Measurements from ENCODE around the gene VAMP8. TPM values are rescaled to one million over a fixed set of nuclear protein-coding genes. Genes with fewer than 3 reads are reported as not detected.

The VAMP8 gene
- total RNA-seq, 1 experiment from 2014 or later = 52.0 TPM

GRCh38 chr2:85538507-85539360 lies 38.7 kb upstream of the VAMP8 start, which contains the start of gene MAT2A (continued):
- 0 out of 2 replicates have a peak, but pooled peaks have one; percentile 68 for TF ChIP-seq ERG (CRISPR knock-in tag; IDR thresholded peaks at IDR 0.05)
- no peak for TF ChIP-seq JAZF1 (CRISPR knock-in tag; IDR thresholded peaks at IDR 0.05)
- TF ChIP-seq GRHL2 (CRISPR knock-in tag; IDR thresholded peaks at IDR 0.05; ENCODE audit: insufficient replicate concordance, severe bottlenecking) = no peak
- no peak for TF ChIP-seq SMAD4 (CRISPR knock-in tag; IDR thresholded peaks at IDR 0.05)
- peak; percentile 64; the same call in 1 of the 2 replicates for TF ChIP-seq AR (CRISPR knock-in tag; IDR thresholded peaks at IDR 0.05)
- peak; percentile 75 for TF ChIP-seq E2F4 (CRISPR knock-in tag; IDR thresholded peaks at IDR 0.05; ENCODE audit: borderline replicate concordance, low read depth)
- TF ChIP-seq ATF3 (CRISPR knock-in tag; conservative IDR thresholded peaks at IDR 0.05) = peak; percentile 59; the same call in 1 of the 2 replicates
- TF ChIP-seq ZNF232 (CRISPR knock-in tag; IDR thresholded peaks at IDR 0.05) = peak; percentile 88; the same call in 1 of the 2 replicates
- TF ChIP-seq OVOL2 (CRISPR knock-in tag; IDR thresholded peaks at IDR 0.05; ENCODE audit: borderline replicate concordance) = peak; percentile 86; the same call in 1 of the 2 replicates

- ChIA-PET POLR2A (interaction anchor here (0.5 to 5.7 kb wide), 33 partner anchors 9 to 470 kb away, joined by 3 to 54 read pairs (median 6); partner anchors contain the start of genes ELMOD3, GGCX, RETSAT and SH2D6), CTCF (interaction anchor here (0.9 to 4.6 kb wide), 15 partner anchors 12 to 154 kb away, joined by 3 to 40 read pairs (median 4); partner anchors contain the start of gene SH2D6)
- no peak; the same call in 1 of the 2 replicates for ATAC-seq
- H3K4me1 Mint-ChIP-seq = peaks cover 57% of the 10 kb centered on the region
- peak overlapping the region; percentile 97 for H3K4me3 Mint-ChIP-seq
- peak overlapping the region; percentile 95 for H3K27ac Mint-ChIP-seq
- DNase-seq (ENCODE audit: low spot score) = peak; percentile 48
- H3K27me3 Mint-ChIP-seq (ENCODE audit: low read depth) = no peaks in the 10 kb centered on the region
- H3K9me3 Mint-ChIP-seq = no peaks in the 10 kb centered on the region
- H3K36me3 Mint-ChIP-seq = peaks cover 51% of the 10 kb centered on the region
- TF ChIP-seq ZNF416 (CRISPR knock-in tag; IDR thresholded peaks at IDR 0.05) = peak; percentile 4; the same call in 1 of the 2 replicates
- no peak for TF ChIP-seq ZNF263 (CRISPR knock-in tag; IDR thresholded peaks at IDR 0.05; ENCODE audit: low read depth)
- peak; percentile 46; the same call in 1 of the 2 replicates for TF ChIP-seq RORB (CRISPR knock-in tag; IDR thresholded peaks at IDR 0.05)
- peak; percentile 25; the same call in 1 of the 2 replicates for TF ChIP-seq PRDM15 (CRISPR knock-in tag; IDR thresholded peaks at IDR 0.05)
- no peak for TF ChIP-seq HMGA2 (CRISPR knock-in tag; IDR thresholded peaks at IDR 0.05)
- no peak for TF ChIP-seq E2F4 (CRISPR knock-in tag; IDR thresholded peaks at IDR 0.05; ENCODE audit: borderline replicate concordance, low read depth)
- TF ChIP-seq ZNF219 (CRISPR knock-in tag; IDR thresholded peaks at IDR 0.05; ENCODE audit: borderline replicate concordance) = 0 out of 2 replicates have a peak, but pooled peaks have one; percentile 20
- no peak for TF ChIP-seq E2F1 (CRISPR knock-in tag; IDR thresholded peaks at IDR 0.05)
- 0 out of 2 replicates have a peak, but pooled peaks have one; percentile 21 for TF ChIP-seq FOXP4 (CRISPR knock-in tag; IDR thresholded peaks at IDR 0.05)
Measured at GRCh38 chr2:85539361-85540132, 37.8 kb upstream of the VAMP8 start.
